Neutrophil (primary cell): ENCODE data around the gene ANKRD29.

Experiments
- H3K27ac ChIP-seq: fragments of 200-600 bp; sonication (generic); 2 replicates; pipeline ENCODE4 v1.5.1; 2016; ENCODE audit warnings: mild to moderate bottlenecking, moderate library complexity
- H3K27me3 ChIP-seq: fragments of 200-600 bp; sonication (generic); 2 replicates; pipeline ENCODE4 v1.6.0; 2016; ENCODE audit warnings: mild to moderate bottlenecking
- H3K36me3 ChIP-seq: fragments of 200-600 bp; sonication (generic); 2 replicates; pipeline ENCODE4 v1.5.1; 2017
- H3K4me1 ChIP-seq, 2 experiments: fragments of 200-600 bp in 1 of 2; sonication (generic) in 1 of 2; 1 replicate in 1 of 2; 2 replicates in 1 of 2; pipeline versions ENCODE4 v1.5.1 to v1.6.1; 2013 to 2016; ENCODE audit warnings: low read depth in 1 of 2, low read length in 1 of 2, mild to moderate bottlenecking in 1 of 2, moderate library complexity in 1 of 2; ENCODE audit not compliant: control insufficient read depth in 1 of 2, insufficient read depth in 1 of 2
- H3K4me3 ChIP-seq, 2 experiments: fragments of 200-600 bp in 1 of 2; sonication (generic) in 1 of 2; 1 replicate in 1 of 2; 2 replicates in 1 of 2; pipeline ENCODE4 v1.5.1; 2013 to 2016; ENCODE audit warnings: low read depth in 1 of 2, low read length in 1 of 2, mild to moderate bottlenecking in 1 of 2, moderate library complexity in 1 of 2
- H3K9me3 ChIP-seq: fragments of 200-600 bp; sonication (generic); 2 replicates; pipeline ENCODE4 v1.5.1; 2016
- CTCF ChIP-seq: fragments of 200-600 bp; sonication (generic); IDR thresholded peaks from 2 replicates; pipeline ENCODE4 v1.5.1; 2016; ENCODE audit warnings: antibody characterized with exemption

The ANKRD29 gene

DNA sequence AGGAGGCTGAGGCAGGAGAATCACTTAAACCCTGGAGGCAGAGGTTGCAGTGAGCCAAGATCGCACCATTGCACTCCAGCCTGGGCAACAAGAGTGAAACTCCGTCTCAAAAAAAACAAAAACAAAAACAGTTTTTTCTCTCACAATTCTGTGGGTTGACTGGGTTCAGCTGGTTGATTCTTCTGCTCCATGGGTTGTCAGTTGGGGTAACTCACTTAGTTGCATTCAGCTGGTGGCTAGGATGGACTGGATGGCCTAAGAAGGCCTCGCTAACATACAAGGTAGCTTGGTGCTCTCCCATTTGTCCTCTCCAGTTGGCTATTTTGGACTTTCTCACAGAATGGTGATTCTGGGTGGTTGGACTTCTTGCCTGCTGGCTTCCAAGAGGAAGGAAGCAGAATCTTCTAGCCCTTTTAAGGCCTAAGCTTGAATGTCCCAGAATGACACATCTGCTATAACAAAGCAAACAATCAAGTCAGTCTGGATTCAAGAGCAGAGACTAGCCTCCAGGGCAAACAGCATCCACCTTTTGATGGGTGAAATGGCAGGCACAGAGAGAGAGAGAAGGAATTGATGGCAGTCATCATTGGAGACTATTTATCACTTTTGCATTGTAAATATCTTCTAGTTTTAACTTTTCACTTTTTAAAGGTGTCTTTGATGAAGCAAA, 44.4 kb upstream of the ANKRD29 start:
- Histone ChIP-seq H3K36me3 (no peaks in the 10 kb centered on the region), H3K27me3 (peaks cover 23% of the 10 kb centered on the region), H3K27ac (no peak overlapping the region), H3K4me1 (no peaks in the 10 kb centered on the region), H3K9me3 (no peaks in the 10 kb centered on the region), H3K4me3 (no peak overlapping the region)
- TF ChIP-seq CTCF, result no peak

DNA sequence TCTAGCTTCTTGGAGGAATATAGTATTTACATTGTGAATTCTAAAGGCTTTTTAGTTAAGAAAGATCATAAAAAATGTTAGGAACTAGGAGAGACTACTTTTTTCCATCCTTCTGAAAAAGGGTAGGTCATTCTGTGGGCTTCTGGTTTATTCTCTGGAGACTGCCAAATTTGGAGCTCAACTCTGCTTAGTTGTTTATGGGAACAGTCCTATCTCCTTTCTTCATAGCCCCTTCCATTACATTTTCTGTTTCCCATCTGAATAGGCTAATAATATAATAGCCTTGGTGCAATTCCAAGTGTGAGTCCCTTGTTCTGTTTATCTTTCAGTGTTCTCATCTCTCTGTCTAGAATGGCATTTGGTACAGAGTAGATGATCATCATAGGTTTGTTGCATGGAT, 42.1 kb upstream of the ANKRD29 start:
- no peaks in the 10 kb centered on the region for H3K4me1 ChIP-seq
- no peaks in the 10 kb centered on the region for H3K9me3 ChIP-seq
- no peak overlapping the region for H3K27ac ChIP-seq
- H3K36me3 ChIP-seq, result no peaks in the 10 kb centered on the region
- H3K27me3 ChIP-seq, result peaks cover 38% of the 10 kb centered on the region
- H3K4me3 ChIP-seq, result no peak overlapping the region
- TF ChIP-seq CTCF, result no peak

DNA sequence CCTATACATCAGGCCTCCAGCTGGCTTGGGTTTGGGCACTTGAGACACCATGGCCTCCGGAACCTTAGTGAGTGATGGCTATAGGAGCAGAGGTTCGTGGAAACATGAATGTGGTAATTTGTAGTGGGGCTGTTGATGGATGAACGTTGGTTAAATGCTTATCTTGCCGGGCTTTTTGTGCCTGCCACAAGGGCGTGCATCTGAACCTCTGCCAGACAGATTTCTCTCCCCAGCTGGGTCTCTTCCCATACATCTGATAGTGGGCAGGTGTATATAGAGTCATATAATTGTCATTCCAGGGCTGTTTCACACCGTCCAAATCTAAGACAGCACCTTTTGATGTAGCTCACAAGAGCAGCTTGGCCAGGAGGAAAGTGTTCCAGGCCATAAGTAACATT, 41.3 kb upstream of the ANKRD29 start:
- no peak for TF ChIP-seq CTCF
- Histone ChIP-seq H3K4me3 (no peak overlapping the region), H3K27me3 (peaks cover 38% of the 10 kb centered on the region)

GRCh38 chr18:23703057-23703986, 40.6 kb upstream of the ANKRD29 start:
- H3K4me1 ChIP-seq, result no peaks in the 10 kb centered on the region
- H3K27me3 ChIP-seq, result peaks cover 42% of the 10 kb centered on the region
- H3K9me3 ChIP-seq, result no peaks in the 10 kb centered on the region
- H3K4me3 ChIP-seq, result no peak overlapping the region
- H3K36me3 ChIP-seq, result no peaks in the 10 kb centered on the region
- no peak overlapping the region for H3K27ac ChIP-seq
- no peak for TF ChIP-seq CTCF

More for the DNA sequence above, 41.3 kb upstream of the ANKRD29 start:
- H3K4me1 ChIP-seq, result no peaks in the 10 kb centered on the region
- H3K36me3 ChIP-seq, result no peaks in the 10 kb centered on the region
- no peaks in the 10 kb centered on the region for H3K9me3 ChIP-seq
- H3K27ac ChIP-seq, result no peak overlapping the region

- H3K27me3 ChIP-seq, result peaks cover 43% of the 10 kb centered on the region
- no peaks in the 10 kb centered on the region for H3K9me3 ChIP-seq
- no peak overlapping the region for H3K4me3 ChIP-seq
- no peaks in the 10 kb centered on the region for H3K36me3 ChIP-seq
- no peak overlapping the region for H3K27ac ChIP-seq
- no peak for TF ChIP-seq CTCF
- H3K4me1 ChIP-seq, result no peaks in the 10 kb centered on the region
These were observed 39.9 kb upstream of the ANKRD29 start for GRCh38 chr18:23702606-23703005.
